ENCODE data around the gene ARPIN. TPM values are rescaled to one million over a fixed set of nuclear protein-coding genes. Genes with fewer than 3 reads are reported as not detected.
"Not testable (repeated sequence)": the region's sequence is repeated elsewhere in the genome, so short reads cannot be mapped to it uniquely, and the experiment has no call there.

Gene ARPIN
- not detected for total RNA-seq

- H3K9me3 Mint-ChIP-seq: no peaks in the 10 kb centered on the region
- peaks cover 44% of the 10 kb centered on the region for H3K27me3 Mint-ChIP-seq
- ChIA-PET POLR2A (interaction anchor here (1.1 kb wide), 1 partner anchor 24 kb away, joined by 3 read pairs; no protein-coding TSS in a partner anchor), CTCF (interaction anchor here (1.5 kb wide), 1 partner anchor 158 kb away, joined by 4 read pairs; no protein-coding TSS in a partner anchor)
- peaks cover 3% of the 10 kb centered on the region for H3K4me1 Mint-ChIP-seq
- H3K4me3 Mint-ChIP-seq: no peak within 1 kb of the TSS
- H3K27ac Mint-ChIP-seq: no peak within 1 kb of the TSS
- DNase-seq: no peak
- no peaks in the 10 kb centered on the region for H3K36me3 Mint-ChIP-seq (ENCODE audit: low read depth)
These were observed at the start of gene ARPIN for GRCh38 chr15:89912674-89913396. ARPIN (minus strand) TSS chr15:89912952; CDS start chr15:89912835, 117 bp downstream.

- H3K36me3 Mint-ChIP-seq (ENCODE audit: low read depth): no peaks in the 10 kb centered on the region
- H3K9me3 Mint-ChIP-seq: no peaks in the 10 kb centered on the region
- CTCF ChIA-PET: no interaction called here
- POLR2A ChIA-PET: interaction anchor here (1.2 kb wide), 1 partner anchor 55 kb away, joined by 3 read pairs; no protein-coding TSS in a partner anchor
- H3K27ac Mint-ChIP-seq: no peak overlapping the region
- no peaks in the 10 kb centered on the region for H3K4me1 Mint-ChIP-seq
- H3K4me3 Mint-ChIP-seq: no peak overlapping the region
- no peak for DNase-seq
- H3K27me3 Mint-ChIP-seq: peaks cover 4% of the 10 kb centered on the region
These were observed 45.5 kb upstream of the ARPIN start for GRCh38 chr15:89958107-89958805.

- H3K9me3 Mint-ChIP-seq; H3K36me3 Mint-ChIP-seq (ENCODE audit: low read depth); DNase-seq; POLR2A ChIA-PET; H3K27me3 Mint-ChIP-seq; H3K4me1 Mint-ChIP-seq; CTCF ChIA-PET; H3K4me3 Mint-ChIP-seq; H3K27ac Mint-ChIP-seq: not testable (repeated sequence)
These were observed 42.8 kb upstream of the ARPIN start for GRCh38 chr15:89955449-89955998.

- Mint-ChIP-seq H3K27me3 (peaks cover 4% of the 10 kb centered on the region), H3K4me1 (peaks cover 1% of the 10 kb centered on the region)
- POLR2A ChIA-PET: no interaction called here
These were observed 41.8 kb upstream of the ARPIN start for GRCh38 chr15:89954541-89954940.

GRCh38 chr15:89948796-89949195, 36.0 kb upstream of the ARPIN start:
- Mint-ChIP-seq H3K4me1 (peaks cover 6% of the 10 kb centered on the region), H3K9me3 (no peaks in the 10 kb centered on the region), H3K36me3 (ENCODE audit: low read depth) (no peaks in the 10 kb centered on the region), H3K4me3 (no peak overlapping the region), H3K27ac (no peak overlapping the region), H3K27me3 (no peaks in the 10 kb centered on the region)
- ChIA-PET POLR2A (no interaction called here), CTCF (no interaction called here)
- DNase-seq: no peak

More at GRCh38 chr15:89954541-89954940, 41.8 kb upstream of the ARPIN start:
- CTCF ChIA-PET: no interaction called here
- Mint-ChIP-seq H3K4me3 (no peak overlapping the region), H3K36me3 (ENCODE audit: low read depth) (no peaks in the 10 kb centered on the region), H3K9me3 (no peaks in the 10 kb centered on the region), H3K27ac (no peak overlapping the region)
- no peak for DNase-seq

- CTCF ChIA-PET: no interaction called here
- no peaks in the 10 kb centered on the region for H3K9me3 Mint-ChIP-seq
These were observed 34.6 kb upstream of the ARPIN start for GRCh38 chr15:89947385-89947784.

GRCh38 chr15:89946681-89947299, 34.0 kb upstream of the ARPIN start:
- DNase-seq: no peak
- ChIA-PET CTCF (no interaction called here), POLR2A (no interaction called here)
- Mint-ChIP-seq H3K27me3 (no peaks in the 10 kb centered on the region), H3K9me3 (no peaks in the 10 kb centered on the region), H3K36me3 (ENCODE audit: low read depth) (no peaks in the 10 kb centered on the region), H3K4me1 (peaks cover 6% of the 10 kb centered on the region), H3K27ac (no peak overlapping the region), H3K4me3 (no peak overlapping the region)

More at GRCh38 chr15:89947385-89947784, 34.6 kb upstream of the ARPIN start:
- Mint-ChIP-seq H3K4me1 (peaks cover 6% of the 10 kb centered on the region), H3K4me3 (no peak overlapping the region), H3K27ac (no peak overlapping the region), H3K27me3 (no peaks in the 10 kb centered on the region), H3K36me3 (ENCODE audit: low read depth) (no peaks in the 10 kb centered on the region)
- DNase-seq: no peak
- POLR2A ChIA-PET: interaction anchor here (0.6 kb wide), 1 partner anchor 29 kb away, joined by 3 read pairs; no protein-coding TSS in a partner anchor

- H3K4me1 Mint-ChIP-seq: not testable (repeated sequence)
These were observed 31.0 kb upstream of the ARPIN start for GRCh38 chr15:89943721-89944120.

GRCh38 chr15:89939910-89940309, 27.2 kb upstream of the ARPIN start:
- ChIA-PET CTCF (interaction anchor here (0.7 to 1.7 kb wide), 2 partner anchors 32 to 58 kb away, joined by 3 to 4 read pairs; no protein-coding TSS in a partner anchor), POLR2A (no interaction called here)
- no peak for DNase-seq
- Mint-ChIP-seq H3K27me3 (peaks cover 9% of the 10 kb centered on the region), H3K27ac (no peak overlapping the region), H3K9me3 (no peaks in the 10 kb centered on the region), H3K4me1 (peaks cover 24% of the 10 kb centered on the region), H3K36me3 (ENCODE audit: low read depth) (no peaks in the 10 kb centered on the region), H3K4me3 (no peak overlapping the region)

More at GRCh38 chr15:89943721-89944120, 31.0 kb upstream of the ARPIN start:
- H3K27me3 Mint-ChIP-seq; CTCF ChIA-PET; H3K36me3 Mint-ChIP-seq (ENCODE audit: low read depth); DNase-seq; H3K27ac Mint-ChIP-seq; POLR2A ChIA-PET; H3K4me3 Mint-ChIP-seq; H3K9me3 Mint-ChIP-seq: not testable (repeated sequence)

- CTCF ChIA-PET: interaction anchor here (1.7 kb wide), 1 partner anchor 32 kb away, joined by 4 read pairs; no protein-coding TSS in a partner anchor
- not testable (repeated sequence) for H3K36me3 Mint-ChIP-seq (ENCODE audit: low read depth); H3K9me3 Mint-ChIP-seq
These were observed 26.6 kb upstream of the ARPIN start for GRCh38 chr15:89939377-89939776.

GRCh38 chr15:89937365-89938350, 24.9 kb upstream of the ARPIN start:
- POLR2A ChIA-PET: no interaction called here
- Mint-ChIP-seq H3K9me3 (no peaks in the 10 kb centered on the region), H3K36me3 (ENCODE audit: low read depth) (no peaks in the 10 kb centered on the region), H3K4me3 (no peak overlapping the region), H3K4me1 (peaks cover 24% of the 10 kb centered on the region), H3K27me3 (peaks cover 11% of the 10 kb centered on the region), H3K27ac (no peak overlapping the region)
- CTCF ChIA-PET: interaction anchor here (1.0 to 1.7 kb wide), 2 partner anchors 40 to 177 kb away, joined by 3 to 5 read pairs; no protein-coding TSS in a partner anchor
- no peak for DNase-seq

More at GRCh38 chr15:89939377-89939776, 26.6 kb upstream of the ARPIN start:
- POLR2A ChIA-PET, H3K27ac Mint-ChIP-seq, H3K4me3 Mint-ChIP-seq, DNase-seq, H3K27me3 Mint-ChIP-seq: not testable (repeated sequence)
- H3K4me1 Mint-ChIP-seq: peaks cover 24% of the 10 kb centered on the region

GRCh38 chr15:89936786-89937265, 24.1 kb upstream of the ARPIN start:
- no peak overlapping the region for H3K4me3 Mint-ChIP-seq
- POLR2A ChIA-PET: interaction anchor here (0.9 to 1.0 kb wide), 2 partner anchors 24 to 43 kb away, joined by 3 to 10 read pairs; partner anchors contain the start of gene AP3S2
- peaks cover 24% of the 10 kb centered on the region for H3K4me1 Mint-ChIP-seq
- CTCF ChIA-PET: interaction anchor here (0.7 to 1.7 kb wide), 5 partner anchors 35 to 176 kb away, joined by 3 to 5 read pairs (median 4); no protein-coding TSS in a partner anchor
- H3K27ac Mint-ChIP-seq: no peak overlapping the region
- no peak for DNase-seq
- peaks cover 16% of the 10 kb centered on the region for H3K27me3 Mint-ChIP-seq
- no peaks in the 10 kb centered on the region for H3K9me3 Mint-ChIP-seq
- no peaks in the 10 kb centered on the region for H3K36me3 Mint-ChIP-seq (ENCODE audit: low read depth)
